Skin of body (tissue), 2 donors: ENCODE measurements around the gene INSYN2B. TPM values are rescaled to one million over a fixed set of nuclear protein-coding genes. Genes with fewer than 3 reads are reported as not detected.

Experiments used
- DNase-seq: peaks from one replicate; lab custom pipeline; 2025; lab: John Stamatoyannopoulos, UW
- total RNA-seq: library from RNA; depleted of rRNA; stranded (reverse); fragments of >200 nt; gene quantifications from one replicate; pipeline ENCODE4 v1.2.3, GENCODE V29; 2014

The INSYN2B gene
- total RNA-seq, 1 donor from 2014 or later: 0.10 TPM

GRCh38 chr5:169933127-169933526 lies 47.2 kb downstream of the INSYN2B start:
- no peak for DNase-seq

GRCh38 chr5:169923988-169924387 lies 56.3 kb downstream of the INSYN2B start:
- no peak for DNase-seq

DNA sequence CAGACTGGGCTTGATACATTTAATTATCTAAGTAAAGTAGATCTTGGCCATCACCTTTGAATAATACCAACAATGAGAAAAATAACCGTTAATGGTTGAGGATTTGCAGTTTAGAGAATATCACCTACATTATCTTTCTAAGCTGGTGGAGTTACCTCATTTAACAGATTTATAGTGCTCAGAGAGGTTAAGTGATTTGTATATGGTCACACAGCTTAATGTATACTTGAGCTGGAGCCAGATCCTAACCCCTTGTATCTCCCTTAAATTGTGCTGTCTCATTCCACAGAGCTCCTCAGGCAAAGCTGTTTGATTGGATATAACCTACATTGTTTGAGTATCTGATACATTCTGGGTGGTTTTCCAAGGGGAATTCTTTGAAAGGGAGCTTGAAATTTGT lies 57.8 kb downstream of the INSYN2B start:
- no peak for DNase-seq

DNA sequence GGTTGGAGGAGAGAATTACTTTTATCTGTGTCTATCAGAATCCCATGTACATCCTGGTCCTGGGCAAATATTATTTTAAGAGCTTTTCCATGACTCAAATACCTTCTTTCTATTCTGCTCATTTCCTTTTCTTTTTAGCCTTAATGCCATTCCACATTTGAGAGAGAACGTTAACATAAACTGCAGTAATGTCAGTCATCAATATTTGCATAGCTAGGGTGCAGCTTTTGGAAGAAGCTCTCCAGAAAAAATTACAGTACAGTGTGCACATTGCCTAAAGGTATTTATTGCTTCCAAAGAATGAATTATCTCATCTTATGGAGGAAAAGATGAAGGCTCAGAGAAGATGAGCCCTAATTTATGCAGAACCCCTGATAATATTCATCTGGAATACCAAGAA lies 58.3 kb downstream of the INSYN2B start:
- DNase-seq: no peak

DNA sequence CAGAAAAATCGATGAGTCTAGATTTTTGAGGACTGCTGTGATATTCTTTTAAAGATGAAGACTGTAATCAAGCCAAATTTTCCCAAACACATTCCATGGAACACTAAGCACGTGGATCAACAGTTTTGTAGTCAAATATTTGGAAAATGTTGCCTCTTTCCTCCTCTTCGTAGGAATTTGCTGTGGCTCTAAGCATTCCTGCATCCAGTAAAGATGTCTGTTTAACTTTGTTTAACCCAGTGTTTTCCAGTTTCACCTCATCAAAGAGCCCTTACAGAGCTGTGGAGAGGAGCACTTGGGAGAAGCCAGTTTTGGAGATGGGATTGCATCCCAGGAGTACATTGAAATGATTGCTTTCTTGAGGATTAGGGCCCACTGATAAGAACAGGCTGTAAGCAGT lies 58.9 kb downstream of the INSYN2B start:
- DNase-seq: no peak

- no peak for DNase-seq
Observed at GRCh38 chr5:169920474-169920873, 59.8 kb downstream of the INSYN2B start.

DNA sequence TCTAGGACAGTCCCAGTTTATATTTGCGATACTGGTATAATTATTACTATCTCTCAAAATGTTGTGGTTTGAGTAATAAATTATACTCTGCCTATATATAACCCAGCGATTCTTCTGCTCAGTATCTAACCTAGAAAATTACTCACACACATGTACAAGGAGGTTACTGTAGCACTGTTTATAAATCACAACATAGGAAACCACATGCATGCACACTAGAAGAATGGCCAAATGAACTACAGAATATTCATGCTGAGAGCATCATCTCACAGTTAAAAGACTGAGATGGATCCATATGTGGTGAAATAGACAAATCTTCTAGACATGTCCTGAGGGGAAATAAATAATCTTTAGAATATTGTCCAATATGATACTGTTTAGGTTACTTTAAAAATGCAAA lies 62.1 kb downstream of the INSYN2B start:
- no peak for DNase-seq

DNA sequence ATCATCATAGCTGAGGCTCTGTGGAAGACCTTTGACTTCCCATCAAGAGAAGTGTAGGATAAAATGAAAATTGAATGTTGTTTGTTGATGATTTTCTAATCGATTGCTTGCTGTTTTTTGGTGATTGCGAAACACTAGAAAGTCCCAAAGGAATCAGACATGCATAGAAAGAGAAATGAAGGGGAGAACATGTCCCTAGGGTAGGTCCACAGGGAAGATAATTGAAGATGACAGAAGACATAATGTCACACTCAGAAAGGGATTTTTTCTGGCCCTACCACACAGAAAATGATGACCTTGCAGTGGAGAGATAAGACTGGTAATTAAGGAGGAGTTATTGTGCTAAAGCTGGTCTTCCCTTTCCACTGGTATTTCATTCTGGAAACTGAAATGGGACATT lies 62.8 kb downstream of the INSYN2B start:
- DNase-seq: no peak

DNA sequence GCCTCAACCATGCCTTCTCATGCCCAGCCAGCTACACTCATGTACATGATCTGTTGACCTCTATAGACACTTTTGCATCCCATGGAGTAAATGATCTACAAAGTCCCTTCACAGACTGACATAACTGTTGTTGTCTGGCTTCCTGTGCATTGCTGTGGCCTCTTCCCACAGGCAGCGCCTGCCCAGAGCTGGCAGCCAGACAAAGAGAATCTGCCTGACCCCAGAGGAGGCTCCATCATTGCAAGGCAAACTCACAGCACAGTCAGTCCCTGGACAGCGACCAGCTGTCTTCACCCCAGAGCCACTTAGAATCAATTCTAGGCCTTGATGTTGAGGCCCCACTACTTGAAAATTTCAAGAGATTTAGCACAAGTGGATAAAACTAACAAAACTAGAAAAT lies 65.5 kb downstream of the INSYN2B start:
- DNase-seq: peak; percentile 18

- no peak for DNase-seq
Observed at GRCh38 chr5:169913479-169913878, 66.8 kb downstream of the INSYN2B start.

DNA sequence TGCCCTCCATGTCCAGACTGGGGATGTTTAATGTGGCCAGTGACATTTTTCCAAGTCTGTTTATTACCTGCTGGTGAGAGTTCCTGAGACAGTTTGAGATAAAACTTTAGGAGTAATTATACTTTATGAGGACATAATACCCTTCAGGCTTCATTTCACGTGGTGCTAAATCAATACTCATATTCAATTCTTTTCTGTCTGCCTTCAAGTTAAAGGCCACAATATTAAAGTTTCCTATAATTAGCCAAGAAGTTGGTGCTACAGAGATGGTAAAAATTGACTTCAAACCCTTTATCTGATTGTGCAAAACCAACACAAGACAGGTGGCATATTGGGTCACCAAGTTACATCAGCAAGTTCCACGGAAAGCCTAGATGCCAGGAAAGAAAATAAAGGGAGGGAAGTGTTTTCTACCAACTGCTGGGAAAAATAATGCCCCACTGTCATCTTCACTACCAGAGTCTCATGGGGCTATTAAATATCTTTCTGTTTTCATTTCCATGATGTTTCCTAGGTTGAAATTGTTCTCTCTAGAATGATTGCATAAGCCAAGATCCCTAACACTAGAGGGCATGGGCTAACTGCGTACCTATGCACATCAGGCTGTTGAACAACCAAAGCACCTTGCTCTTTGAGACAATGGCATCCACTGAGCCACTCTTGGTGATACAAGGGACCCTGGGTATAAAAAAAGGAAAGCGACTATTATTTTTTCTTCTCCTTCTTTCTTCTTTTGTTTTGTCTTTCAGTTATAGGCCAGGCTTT lies 68.7 kb downstream of the INSYN2B start:
- DNase-seq: no peak

DNA sequence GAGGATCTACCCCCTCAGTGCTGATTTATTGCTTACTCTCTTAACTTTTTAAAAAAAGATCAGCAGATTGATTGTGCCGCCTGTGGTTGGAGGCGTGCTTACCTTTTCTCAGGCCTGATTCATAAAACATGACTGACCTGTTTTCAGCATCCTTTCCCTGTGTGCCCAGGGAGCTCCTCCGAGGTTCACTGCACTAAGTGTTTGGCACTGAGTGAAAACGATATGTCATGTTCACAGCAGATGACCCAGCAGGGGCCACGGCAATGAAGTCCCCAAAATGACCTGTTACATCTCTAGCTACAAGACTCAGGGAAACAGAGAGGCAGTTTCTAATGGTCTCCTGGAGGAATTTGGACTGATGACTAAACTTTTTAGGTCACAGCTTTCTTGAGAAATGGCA lies 69.9 kb downstream of the INSYN2B start:
- no peak for DNase-seq

- no peak for DNase-seq
Observed at GRCh38 chr5:169909945-169910344, 70.3 kb downstream of the INSYN2B start.

DNA sequence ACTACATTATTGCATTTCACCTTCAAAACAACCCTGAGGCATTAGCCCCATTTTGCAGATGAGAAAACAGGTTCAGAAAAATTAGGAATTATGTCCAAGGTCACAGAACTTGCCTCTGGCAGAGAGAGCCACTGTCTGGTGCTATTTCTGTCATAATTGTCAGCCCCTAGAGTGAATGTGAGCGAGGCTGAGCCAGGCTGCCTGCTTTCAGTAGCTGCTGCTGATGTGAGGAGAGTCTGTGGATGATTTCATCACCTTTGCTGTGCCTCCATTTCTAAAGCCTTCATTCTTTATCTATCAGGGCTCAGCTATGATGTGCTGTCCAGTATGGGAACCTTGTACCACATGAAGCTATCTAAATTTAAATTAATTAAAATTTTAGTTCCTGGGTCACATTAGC lies 71.4 kb downstream of the INSYN2B start:
- no peak for DNase-seq

DNA sequence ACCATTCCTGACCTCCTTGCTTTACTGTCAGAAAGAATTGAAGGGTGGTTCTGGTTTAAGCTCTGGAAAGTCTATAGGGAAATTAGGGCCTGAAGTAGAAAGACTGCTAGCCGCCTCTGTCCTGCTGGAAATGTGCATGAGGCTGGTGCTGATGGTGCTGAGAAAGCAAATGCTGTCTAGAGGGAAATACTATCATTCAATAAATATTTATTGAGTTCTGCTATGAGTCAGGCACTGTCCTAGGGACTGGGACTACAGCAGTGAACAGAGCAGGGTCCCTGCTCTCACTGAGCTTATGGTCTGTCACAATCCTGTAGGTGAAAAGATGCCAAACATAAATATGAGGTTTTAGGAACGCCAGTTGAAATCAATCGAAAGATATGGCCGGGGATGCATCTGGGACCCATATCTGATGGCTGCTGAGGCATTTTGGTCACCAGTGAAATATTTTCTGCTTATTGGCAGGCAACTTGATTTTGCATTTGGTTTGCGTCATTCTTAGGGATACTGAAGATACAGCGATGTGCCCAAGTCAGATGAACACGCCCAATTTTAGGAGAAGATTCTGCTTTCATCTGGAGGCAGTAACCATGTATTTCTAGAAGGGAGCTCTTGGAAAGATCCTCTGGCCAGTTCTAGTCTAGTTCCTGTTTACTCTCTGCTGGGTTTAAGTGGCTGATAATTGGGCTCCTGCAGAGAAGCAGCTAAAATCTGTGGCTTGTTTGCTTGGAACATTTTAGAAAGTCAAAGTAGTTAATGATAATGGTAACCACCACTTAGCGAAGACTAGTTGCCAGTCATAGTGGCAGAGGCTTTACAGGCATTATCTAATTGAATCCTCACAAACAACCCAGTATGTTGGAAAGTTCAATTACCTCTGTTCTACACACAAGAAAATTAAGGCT lies 73.3 kb downstream of the INSYN2B start:
- DNase-seq: peak; percentile 25

GRCh38 chr5:169905017-169905416 lies 75.3 kb downstream of the INSYN2B start:
- DNase-seq: no peak

GRCh38 chr5:169904508-169904907 lies 75.8 kb downstream of the INSYN2B start:
- DNase-seq: peak; percentile 25

- no peak for DNase-seq
Observed at GRCh38 chr5:169904059-169904458, 76.2 kb downstream of the INSYN2B start.

DNA sequence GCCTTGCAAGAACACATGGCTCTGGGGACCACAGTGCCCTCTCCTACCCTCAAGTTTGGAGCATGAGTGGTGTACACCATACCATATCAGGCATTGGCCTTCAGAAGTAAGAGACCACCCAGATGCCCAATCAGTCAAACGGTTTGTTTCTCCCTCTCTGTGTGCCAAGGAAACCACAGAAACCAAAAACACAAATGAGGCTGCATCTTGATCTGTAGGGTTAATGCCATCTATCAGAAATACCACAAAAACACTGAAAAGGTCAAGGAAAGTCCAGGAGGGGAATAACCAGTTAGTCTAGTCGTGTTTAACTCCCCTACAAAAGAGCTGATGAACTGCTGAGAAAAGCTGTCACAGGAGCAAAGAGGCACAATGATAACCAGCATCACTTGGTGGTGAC lies 78.4 kb downstream of the INSYN2B start:
- DNase-seq: no peak

GRCh38 chr5:169897481-169897880 lies 82.8 kb downstream of the INSYN2B start:
- no peak for DNase-seq

DNA sequence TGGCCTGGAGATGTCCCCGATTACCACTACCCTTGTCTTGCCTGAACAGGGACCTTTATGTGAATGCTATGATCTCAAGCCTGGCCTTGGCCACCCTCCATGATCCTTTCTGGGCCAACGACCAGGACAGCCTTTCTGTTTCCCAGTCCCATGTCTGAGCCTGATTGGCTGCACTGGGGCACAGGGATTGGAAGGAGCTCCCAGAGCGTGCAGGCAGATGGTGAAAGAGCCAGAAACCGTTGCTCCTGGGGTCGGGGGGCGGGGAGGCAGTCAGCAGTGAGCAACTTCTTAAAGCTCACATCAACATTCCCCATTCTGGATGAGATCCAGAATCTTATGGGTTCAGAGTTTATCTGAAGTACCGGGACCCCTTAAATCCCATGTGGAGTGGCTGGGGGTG lies 84.4 kb downstream of the INSYN2B start:
- DNase-seq: no peak

DNA sequence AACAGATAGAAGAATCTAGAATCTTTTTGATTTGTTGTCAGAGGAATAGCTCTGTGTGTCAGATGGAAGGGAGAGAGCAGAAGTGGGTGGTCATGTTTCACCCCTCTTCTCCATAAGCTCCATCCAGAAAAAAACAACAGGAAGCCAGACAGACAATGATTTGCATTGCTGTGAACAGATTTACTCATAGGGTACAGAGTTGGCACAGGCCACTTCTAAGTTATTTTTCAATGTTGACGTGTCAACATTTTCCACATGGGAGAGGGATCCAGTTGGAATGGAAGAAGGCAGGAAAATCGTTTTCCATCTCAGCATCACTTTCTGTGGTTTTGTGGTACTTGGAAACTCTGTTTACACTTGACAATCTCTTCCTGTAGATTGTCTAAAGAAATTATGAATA lies 86.7 kb downstream of the INSYN2B start:
- DNase-seq: no peak

DNA sequence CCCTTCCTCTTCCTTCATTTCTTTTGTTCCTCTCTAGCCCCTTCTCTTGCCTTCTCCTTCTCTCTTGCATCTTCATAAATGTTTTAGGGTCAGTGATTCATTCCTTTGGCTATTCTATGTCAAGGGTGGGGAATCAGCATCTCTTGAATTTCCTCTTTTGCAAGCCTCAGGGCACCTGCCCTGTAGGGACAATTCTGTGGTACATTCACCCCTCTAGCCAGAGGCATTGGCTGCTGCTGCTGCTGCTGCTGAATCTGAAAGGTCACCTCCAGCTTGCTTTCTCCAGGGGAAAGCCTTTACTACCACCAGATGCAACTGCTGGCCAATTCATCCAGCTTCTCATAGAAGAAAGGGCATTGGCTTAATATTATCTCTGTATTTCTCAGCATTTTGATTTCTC lies 87.3 kb downstream of the INSYN2B start:
- no peak for DNase-seq
